Muscle layer of duodenum (tissue), 2 donors: ENCODE results near the gene NR2C2AP.

Experiments
- H3K27ac ChIP-seq: one replicate; pipeline ENCODE4 v1.7.0; 2013; ENCODE audit warnings: mild to moderate bottlenecking, low read length
- H3K27me3 ChIP-seq: one replicate; pipeline ENCODE4 v1.7.0; 2013; ENCODE audit warnings: low read depth, mild to moderate bottlenecking, control low read depth, low read length
- H3K36me3 ChIP-seq, 2 donors: one replicate each; pipeline ENCODE4 v1.7.0; 2013; ENCODE audit warnings: low read length in 2 of 2, control low read depth in 1 of 2, mild to moderate bottlenecking in 1 of 2; ENCODE audit not compliant: insufficient read depth in 2 of 2, control insufficient read depth in 1 of 2
- H3K4me1 ChIP-seq, 2 donors: one replicate each; pipeline ENCODE4 v1.7.0; 2013; ENCODE audit warnings: low read length in 2 of 2, mild to moderate bottlenecking in 2 of 2, control low read depth in 1 of 2, moderate library complexity in 1 of 2; ENCODE audit not compliant: insufficient read depth in 2 of 2, control insufficient read depth in 1 of 2
- H3K4me3 ChIP-seq, 2 donors: one replicate each; pipeline ENCODE4 v1.7.0; 2013; ENCODE audit warnings: low read length in 2 of 2, low read depth in 1 of 2, mild to moderate bottlenecking in 1 of 2
- H3K9me3 ChIP-seq, 2 donors: one replicate each; pipeline ENCODE4 v1.7.0; 2013; ENCODE audit warnings: low read length in 2 of 2, control low read depth in 1 of 2, mild to moderate bottlenecking in 1 of 2; ENCODE audit not compliant: control insufficient read depth in 1 of 2
- donor health status: healthy.

Gene NR2C2AP, protein sequence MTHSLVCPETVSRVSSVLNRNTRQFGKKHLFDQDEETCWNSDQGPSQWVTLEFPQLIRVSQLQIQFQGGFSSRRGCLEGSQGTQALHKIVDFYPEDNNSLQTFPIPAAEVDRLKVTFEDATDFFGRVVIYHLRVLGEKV

GRCh38 chr19:19203012-19203856 is at the start of gene NR2C2AP:
TSS of gene NR2C2AP (minus strand) at chr19:19203414. CDS start at chr19:19203060, 354 bp downstream.
- H3K27me3 ChIP-seq: peaks cover 5% of the 10 kb centered on the region
- peaks cover 0 to 10% of the 10 kb centered on the region in 2 donors for H3K4me1 ChIP-seq
- peak within 1 kb of the TSS; percentile 65 for H3K27ac ChIP-seq
- H3K36me3 ChIP-seq: peaks cover 6 to 15% of the 10 kb centered on the region in 2 donors
- H3K9me3 ChIP-seq: no peaks in the 10 kb centered on the region
- peak within 1 kb of the TSS; percentile 72 to 85 for H3K4me3 ChIP-seq

GRCh38 chr19:19250196-19250801 is 47.1 kb upstream of the NR2C2AP start:
- Histone ChIP-seq H3K27me3 (no peaks in the 10 kb centered on the region), H3K36me3 (no peaks in the 10 kb centered on the region), H3K9me3 (no peaks in the 10 kb centered on the region), H3K4me3 (no peak overlapping the region), H3K4me1 (no peaks in the 10 kb centered on the region), H3K27ac (no peak overlapping the region)

GRCh38 chr19:19240476-19240875 is 37.3 kb upstream of the NR2C2AP start:
- no peak overlapping the region for H3K27ac ChIP-seq
- peaks cover 4% of the 10 kb centered on the region for H3K27me3 ChIP-seq
- no peaks in the 10 kb centered on the region for H3K4me1 ChIP-seq
- H3K36me3 ChIP-seq: no peaks in the 10 kb centered on the region
- no peak overlapping the region for H3K4me3 ChIP-seq
- H3K9me3 ChIP-seq: peaks cover 0 to 7% of the 10 kb centered on the region in 2 donors

DNA sequence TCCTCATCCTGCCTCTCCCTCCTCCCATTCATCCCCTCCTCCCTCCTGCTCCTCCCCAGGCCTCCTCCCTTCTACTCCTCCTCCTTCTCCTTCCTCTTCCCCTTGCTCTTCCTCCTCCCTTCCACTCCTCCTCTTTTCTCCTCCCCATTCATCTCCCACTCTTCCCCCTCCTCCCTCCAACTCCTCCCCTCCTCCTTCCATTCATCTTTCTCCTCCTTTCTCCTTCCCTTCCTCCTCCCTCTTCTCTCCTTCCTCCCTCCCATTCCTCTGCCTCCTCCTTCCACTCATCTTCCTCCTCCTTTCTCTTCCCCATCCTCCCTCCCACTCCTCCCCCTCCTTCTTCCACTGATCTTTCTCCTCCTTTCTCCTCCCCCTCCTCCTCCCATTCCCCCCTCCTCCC is 36.5 kb upstream of the NR2C2AP start:
- H3K27me3 ChIP-seq: peaks cover 4% of the 10 kb centered on the region
- H3K4me3 ChIP-seq: no peak overlapping the region
- H3K4me1 ChIP-seq: no peaks in the 10 kb centered on the region
- no peaks in the 10 kb centered on the region for H3K36me3 ChIP-seq
- no peak overlapping the region for H3K27ac ChIP-seq
- peaks cover 3 to 12% of the 10 kb centered on the region in 2 donors for H3K9me3 ChIP-seq

GRCh38 chr19:19238126-19238894 is 35.1 kb upstream of the NR2C2AP start:
- H3K9me3 ChIP-seq: peaks cover 14 to 25% of the 10 kb centered on the region in 2 donors
- H3K27ac ChIP-seq: no peak overlapping the region
- H3K27me3 ChIP-seq: peaks cover 4% of the 10 kb centered on the region
- no peak overlapping the region for H3K4me3 ChIP-seq
- no peaks in the 10 kb centered on the region for H3K4me1 ChIP-seq
- H3K36me3 ChIP-seq: no peaks in the 10 kb centered on the region

DNA sequence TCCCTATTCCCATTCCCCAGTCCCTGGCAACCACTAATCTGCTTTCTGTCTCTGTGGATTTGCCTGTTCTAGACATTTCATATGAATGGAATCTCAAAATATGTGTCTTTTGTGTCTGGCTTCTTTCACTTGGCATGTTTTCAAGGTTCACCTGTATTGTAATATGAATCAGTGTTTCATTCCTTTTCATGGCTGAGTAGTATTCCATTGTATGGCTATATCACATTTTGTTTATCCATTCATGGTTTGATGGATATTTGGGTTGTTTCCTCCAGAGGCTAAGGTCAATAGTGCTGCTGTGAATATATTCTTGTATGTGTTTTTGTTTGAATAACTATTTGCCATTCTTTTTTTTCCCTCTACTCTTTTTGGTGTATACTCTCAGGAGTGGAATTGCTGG is 33.0 kb upstream of the NR2C2AP start:
- peaks cover 4% of the 10 kb centered on the region for H3K27me3 ChIP-seq
- H3K4me3 ChIP-seq: no peak overlapping the region
- H3K4me1 ChIP-seq: no peaks in the 10 kb centered on the region
- no peak overlapping the region for H3K27ac ChIP-seq
- H3K9me3 ChIP-seq: peaks cover 14 to 33% of the 10 kb centered on the region in 2 donors
- no peaks in the 10 kb centered on the region for H3K36me3 ChIP-seq

- H3K9me3 ChIP-seq: peaks cover 14 to 33% of the 10 kb centered on the region in 2 donors
- H3K36me3 ChIP-seq: no peaks in the 10 kb centered on the region
- H3K27ac ChIP-seq: no peak overlapping the region
- H3K27me3 ChIP-seq: peaks cover 4% of the 10 kb centered on the region
- H3K4me3 ChIP-seq: peak overlapping the region in 1 of 2 donors; percentile 22
- H3K4me1 ChIP-seq: no peaks in the 10 kb centered on the region
These were observed 31.1 kb upstream of the NR2C2AP start for GRCh38 chr19:19234220-19234816.

DNA sequence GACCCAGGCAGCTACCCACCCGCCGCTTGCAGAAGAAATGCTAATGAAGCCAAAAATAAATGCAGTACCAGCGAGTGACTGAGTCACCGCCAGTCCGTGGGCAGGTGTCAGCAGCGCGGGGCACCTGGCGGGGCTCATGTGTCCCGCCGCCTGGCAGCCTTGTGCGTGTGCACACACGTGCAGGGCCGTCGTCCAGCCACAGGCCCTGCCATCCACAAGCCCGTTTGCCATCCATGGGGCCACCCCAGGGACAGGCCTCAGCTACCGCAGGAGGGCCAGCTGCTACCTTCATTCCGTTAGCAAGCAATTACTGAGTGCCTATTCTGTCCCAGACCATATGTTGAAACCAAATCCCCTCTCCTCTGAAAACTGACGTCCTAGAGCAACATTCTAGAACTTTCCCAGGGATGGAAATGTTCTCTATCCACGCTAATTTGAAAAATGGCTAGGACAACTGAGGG is 29.1 kb upstream of the NR2C2AP start:
- H3K27ac ChIP-seq: no peak overlapping the region
- no peaks in the 10 kb centered on the region for H3K36me3 ChIP-seq
- no peaks in the 10 kb centered on the region for H3K4me1 ChIP-seq
- H3K9me3 ChIP-seq: peaks cover 14 to 33% of the 10 kb centered on the region in 2 donors
- H3K27me3 ChIP-seq: peaks cover 5% of the 10 kb centered on the region
- H3K4me3 ChIP-seq: no peak overlapping the region

- peaks cover 14 to 30% of the 10 kb centered on the region in 2 donors for H3K9me3 ChIP-seq
- peaks cover 10% of the 10 kb centered on the region for H3K27me3 ChIP-seq
- no peaks in the 10 kb centered on the region for H3K36me3 ChIP-seq
- no peak overlapping the region for H3K4me3 ChIP-seq
- no peaks in the 10 kb centered on the region for H3K4me1 ChIP-seq
- H3K27ac ChIP-seq: no peak overlapping the region
These were observed 27.8 kb upstream of the NR2C2AP start for GRCh38 chr19:19230999-19231398.

DNA sequence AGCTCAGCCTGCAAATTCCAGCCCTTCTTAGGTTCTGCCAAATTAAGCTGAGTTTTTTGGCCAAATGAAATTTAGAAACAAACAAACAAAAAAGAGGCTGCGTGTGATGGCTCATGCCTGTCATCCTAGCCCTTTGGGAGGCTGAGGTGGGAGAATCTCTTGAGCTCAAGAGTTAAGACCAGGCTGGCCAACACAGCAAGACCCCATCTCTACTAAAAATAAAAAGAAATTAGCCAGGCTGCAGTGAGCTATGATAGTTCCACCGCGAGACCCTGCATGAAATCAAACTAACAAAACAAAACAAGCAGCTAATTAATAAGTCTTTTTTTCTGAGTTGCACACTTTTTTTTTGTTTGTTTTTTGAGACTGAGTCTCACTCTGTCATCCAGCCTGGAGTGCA is 26.5 kb upstream of the NR2C2AP start:
- Histone ChIP-seq H3K36me3 (no peaks in the 10 kb centered on the region), H3K27ac (no peak overlapping the region), H3K4me1 (peaks cover 0 to 8% of the 10 kb centered on the region in 2 donors), H3K9me3 (peaks cover 11 to 21% of the 10 kb centered on the region in 2 donors), H3K4me3 (no peak overlapping the region), H3K27me3 (peaks cover 12% of the 10 kb centered on the region)
